HG03135 (cell line): Measurements from ENCODE around the gene PDE4D.
"Not testable (repeated sequence)": the region's sequence is repeated elsewhere in the genome, so short reads cannot be mapped to it uniquely, and the experiment has no call there.

Experiments used
- ATAC-seq: cut with Tn5 transposase; IDR thresholded peaks from one replicate; pipeline ENCODE4 v1.9.1; 2021; ENCODE audit warnings: mild to moderate bottlenecking, moderate library complexity; ENCODE audit not compliant: unreplicated experiment

The PDE4D gene

GRCh38 chr5:59620535-59621212 lies 272.9 kb downstream of the PDE4D start:
- peak; percentile 49 for ATAC-seq

GRCh38 chr5:59618644-59619043 lies 274.9 kb downstream of the PDE4D start:
- ATAC-seq: no peak

GRCh38 chr5:59617186-59617771 lies 276.2 kb downstream of the PDE4D start:
- no peak for ATAC-seq

GRCh38 chr5:59616413-59616812 lies 277.1 kb downstream of the PDE4D start:
- ATAC-seq: no peak

- no peak for ATAC-seq
Measured at GRCh38 chr5:59615272-59615671, 278.3 kb downstream of the PDE4D start.

- ATAC-seq: no peak
Measured at GRCh38 chr5:59609501-59610265, 283.8 kb downstream of the PDE4D start.

- ATAC-seq: no peak
Measured at GRCh38 chr5:59608745-59609144, 284.8 kb downstream of the PDE4D start.

- no peak for ATAC-seq
Measured at GRCh38 chr5:59607138-59607765, 286.3 kb downstream of the PDE4D start.

- no peak for ATAC-seq
Measured at GRCh38 chr5:59605915-59606314, 287.6 kb downstream of the PDE4D start.

GRCh38 chr5:59604111-59604510 lies 289.4 kb downstream of the PDE4D start:
- no peak for ATAC-seq

- no peak for ATAC-seq
Measured at GRCh38 chr5:59600998-59601397, 292.5 kb downstream of the PDE4D start.

- ATAC-seq: no peak
Measured at GRCh38 chr5:59600153-59600552, 293.4 kb downstream of the PDE4D start.

GRCh38 chr5:59599729-59600128 lies 293.8 kb downstream of the PDE4D start:
- ATAC-seq: no peak

- no peak for ATAC-seq
Measured at GRCh38 chr5:59598547-59598874, 295.0 kb downstream of the PDE4D start.

GRCh38 chr5:59597690-59598546 lies 295.6 kb downstream of the PDE4D start:
- ATAC-seq: no peak

GRCh38 chr5:59596586-59597350 lies 296.8 kb downstream of the PDE4D start:
- ATAC-seq: no peak

- not testable (repeated sequence) for ATAC-seq
Measured at GRCh38 chr5:59594118-59594517, 299.4 kb downstream of the PDE4D start.

GRCh38 chr5:59593439-59594007 lies 300.0 kb downstream of the PDE4D start:
- no peak for ATAC-seq

- ATAC-seq: no peak
Measured at GRCh38 chr5:59592101-59592500, 301.4 kb downstream of the PDE4D start.

GRCh38 chr5:59591162-59591561 lies 302.4 kb downstream of the PDE4D start:
- ATAC-seq: peak; percentile 93
